GM19351 (cell line): ENCODE results near the gene CREM.

Experiments used
- ATAC-seq: cut with Tn5 transposase; IDR thresholded peaks from one replicate; pipeline ENCODE4 v1.9.1; 2021; ENCODE audit warnings: mild to moderate bottlenecking, moderate library complexity; ENCODE audit not compliant: unreplicated experiment

CREM gene

DNA sequence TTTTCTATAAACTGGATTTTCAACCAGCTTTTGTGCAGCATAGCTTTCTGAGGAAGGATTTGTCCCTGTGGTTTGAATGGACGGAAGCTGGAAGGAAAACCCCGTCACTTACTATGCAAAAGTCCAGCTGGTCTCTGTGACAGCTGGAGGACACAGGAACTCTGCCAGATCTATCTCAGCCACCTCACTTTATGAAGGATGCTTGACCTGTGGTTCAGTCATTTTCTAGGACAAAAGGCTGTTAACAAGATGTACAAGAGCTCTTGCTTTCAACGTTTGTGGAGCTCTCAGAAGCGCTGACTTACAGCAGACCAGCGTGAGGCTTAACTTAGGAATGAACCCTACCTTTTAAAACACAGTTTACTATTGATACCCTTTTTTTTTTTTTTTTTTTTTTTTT is 90.8 kb downstream of the CREM start:
- ATAC-seq, result no peak

DNA sequence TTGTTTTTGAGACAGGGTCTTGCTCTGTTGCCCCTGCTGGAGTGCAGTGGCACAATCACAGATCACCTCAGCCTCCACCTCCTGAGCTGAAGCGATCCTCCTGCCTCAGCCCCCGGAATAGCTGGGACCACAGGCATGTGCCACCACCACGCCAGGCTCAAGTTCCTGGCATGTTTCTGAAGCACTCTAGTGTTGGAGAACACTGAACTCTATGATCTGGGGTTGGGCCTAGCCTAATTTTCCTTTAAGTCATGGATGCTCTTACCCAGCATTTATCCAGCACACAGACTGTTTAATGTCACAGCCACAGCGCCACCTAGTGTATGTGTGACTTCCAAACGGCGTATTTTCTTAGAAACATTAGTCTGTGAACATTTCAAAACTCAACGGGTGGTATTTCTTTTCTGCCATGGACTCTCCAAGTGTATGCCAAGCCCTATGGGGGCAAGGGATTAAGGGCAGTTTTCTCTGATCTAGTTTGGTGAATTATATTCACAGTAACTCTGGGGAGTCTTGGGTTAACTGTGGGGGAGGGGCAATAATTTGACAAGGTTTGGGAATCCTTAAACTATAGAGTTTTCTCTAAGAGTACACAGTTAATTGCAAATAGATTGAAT is 91.8 kb downstream of the CREM start:
- peak; percentile 43 for ATAC-seq

DNA sequence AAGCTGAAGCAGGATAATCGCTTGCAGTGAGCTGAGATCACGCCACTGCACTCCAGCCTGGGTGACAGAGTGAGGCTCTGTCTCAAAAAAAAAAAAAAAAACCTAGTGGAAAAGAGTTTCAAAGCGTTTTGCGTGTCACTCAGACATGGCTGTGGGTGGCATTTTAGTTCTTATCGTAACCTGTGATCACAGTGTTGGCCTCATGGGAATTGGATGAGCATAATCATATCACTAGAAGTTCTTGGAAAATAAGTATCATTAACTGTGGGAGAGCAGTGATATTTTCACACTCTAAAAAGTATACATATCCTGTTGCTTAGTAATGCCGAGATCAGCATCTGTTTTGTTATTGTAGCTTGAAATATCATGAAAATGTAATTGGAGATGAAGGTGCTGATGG is 92.6 kb downstream of the CREM start:
- ATAC-seq, result no peak

DNA sequence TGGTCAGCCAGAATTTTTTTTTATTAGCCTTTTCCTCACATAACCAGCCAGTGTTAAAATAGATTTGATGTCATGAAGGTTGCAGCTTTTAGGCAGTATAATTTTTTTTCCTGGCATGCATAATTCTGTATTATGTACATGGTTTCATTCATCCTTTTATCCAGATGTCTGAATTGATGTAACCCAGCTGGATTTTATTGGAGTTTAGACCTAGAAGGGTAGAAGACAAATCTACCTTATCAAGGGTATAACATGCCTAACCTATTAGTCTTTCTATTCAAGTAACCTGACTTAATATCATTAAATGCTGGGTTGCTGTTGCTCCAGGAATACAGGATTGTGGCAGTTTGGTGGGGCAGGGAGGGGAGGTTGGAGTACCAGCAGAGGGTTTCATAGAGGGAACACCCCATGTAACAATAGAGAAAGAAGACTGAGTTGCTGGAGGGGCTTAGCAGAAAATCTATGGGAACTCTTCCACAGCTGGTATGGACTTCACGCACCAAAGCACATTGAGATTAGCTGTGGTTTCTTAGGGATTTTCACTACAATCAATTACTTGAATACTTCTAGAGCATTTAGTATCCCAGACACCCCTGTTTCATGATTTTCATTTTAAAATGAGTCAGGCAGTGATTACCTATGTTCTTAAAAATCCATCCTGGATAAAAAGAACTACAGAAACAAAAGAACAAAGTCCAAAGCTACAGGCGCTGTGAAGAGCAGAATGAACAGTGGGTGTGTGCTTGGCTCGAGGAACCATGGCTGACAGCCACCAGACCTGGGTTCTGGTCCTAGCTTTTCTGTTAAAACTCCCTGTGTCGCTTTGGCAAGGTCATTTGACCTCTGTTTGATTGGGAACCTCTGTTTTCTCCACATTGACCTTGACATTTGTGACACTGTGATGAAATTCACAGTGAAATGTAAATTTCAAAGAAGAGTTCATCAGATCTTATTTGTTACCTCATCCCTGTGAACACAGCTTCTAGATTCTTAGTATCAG is 93.5 kb downstream of the CREM start:
- ATAC-seq, result peak; percentile 18

DNA sequence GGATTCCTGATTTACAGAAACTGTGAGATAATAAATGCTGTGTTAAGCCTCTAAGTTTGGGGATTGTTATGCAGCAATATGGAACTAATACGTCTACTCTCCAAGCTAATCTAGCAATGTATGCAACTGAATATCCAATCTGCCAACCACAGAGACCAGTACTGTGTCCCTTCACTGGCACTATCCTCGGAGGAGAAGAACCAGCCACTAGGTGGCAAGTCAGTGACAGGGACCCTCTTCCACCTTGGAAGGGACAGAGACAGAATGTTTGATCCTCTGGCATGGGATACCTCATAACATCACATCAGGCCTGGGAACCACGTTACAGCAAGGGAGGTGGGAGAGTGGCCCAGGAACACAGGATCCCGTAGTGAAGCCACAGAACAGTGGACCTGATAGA is 96.4 kb downstream of the CREM start:
- no peak for ATAC-seq

DNA sequence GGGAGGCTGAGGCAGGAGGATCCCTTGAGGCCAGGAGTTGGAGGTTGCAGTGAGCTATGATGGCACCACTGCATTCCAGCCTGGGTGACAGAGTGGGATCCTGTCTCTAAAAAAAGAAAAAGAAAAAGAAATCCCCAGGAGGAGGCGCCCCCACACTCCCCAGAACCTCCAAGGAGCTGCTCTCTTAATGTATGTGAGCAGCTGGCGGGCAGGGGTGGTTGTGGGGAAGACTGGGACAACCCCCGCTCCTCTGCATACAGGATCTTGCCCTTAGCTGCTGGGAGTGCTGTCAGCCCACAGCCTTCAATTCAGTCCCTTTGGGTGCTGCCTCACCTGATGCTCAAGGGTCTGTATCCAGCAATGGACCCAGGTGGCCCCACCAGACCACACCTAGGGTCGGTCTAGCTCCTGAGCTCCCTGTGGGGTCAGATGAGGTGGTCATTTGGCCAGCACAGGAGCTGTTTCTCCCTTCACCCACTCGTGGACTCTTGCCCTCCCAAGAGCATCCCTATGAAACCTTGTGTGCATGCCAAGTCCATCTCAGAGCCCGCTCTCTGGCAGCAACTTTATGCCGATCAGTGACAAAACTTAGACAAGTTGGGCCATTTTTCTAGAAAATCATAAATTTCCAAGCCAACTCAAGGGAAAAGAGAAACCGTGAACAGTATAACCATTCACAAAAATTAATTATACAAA is 97.5 kb downstream of the CREM start:
- ATAC-seq, result no peak

DNA sequence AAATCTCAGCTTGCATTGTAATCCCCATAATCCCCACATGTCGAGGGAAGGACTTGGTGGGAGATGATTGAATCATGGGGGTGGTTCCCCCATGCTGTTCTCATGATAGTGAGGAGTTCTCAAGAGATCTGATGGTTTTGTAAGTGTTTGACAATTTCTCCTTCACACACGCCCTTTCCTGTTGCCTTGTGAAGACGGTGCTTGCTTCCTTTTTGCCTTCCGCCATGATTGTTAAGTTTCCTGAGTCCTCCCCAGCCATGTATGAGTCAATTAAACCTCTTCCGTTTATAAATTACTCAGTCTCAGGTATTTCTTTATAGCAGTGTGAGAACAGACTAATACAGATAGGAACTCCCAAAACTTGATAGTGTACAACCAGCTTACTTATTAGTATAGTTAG is 98.6 kb downstream of the CREM start:
- ATAC-seq, result no peak

DNA sequence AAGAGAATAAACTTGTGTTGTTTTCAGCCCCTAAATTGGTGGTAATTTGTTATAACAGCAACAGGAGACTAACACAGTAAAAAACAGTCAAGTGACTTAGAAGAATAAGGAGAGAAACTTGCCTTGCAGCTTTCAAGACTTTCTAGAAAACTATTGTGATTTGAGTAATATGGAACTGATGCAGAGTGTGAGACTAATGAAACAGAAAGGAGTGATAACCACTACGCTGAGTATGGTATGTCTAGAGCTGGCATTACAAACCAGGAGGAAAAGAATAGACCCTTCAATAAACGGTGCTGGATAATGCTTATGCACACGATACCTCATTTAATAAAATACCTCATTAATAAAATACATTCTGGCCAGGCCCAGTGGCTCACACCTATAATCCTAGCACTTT is 99.9 kb downstream of the CREM start:
- peak; percentile 56 for ATAC-seq

DNA sequence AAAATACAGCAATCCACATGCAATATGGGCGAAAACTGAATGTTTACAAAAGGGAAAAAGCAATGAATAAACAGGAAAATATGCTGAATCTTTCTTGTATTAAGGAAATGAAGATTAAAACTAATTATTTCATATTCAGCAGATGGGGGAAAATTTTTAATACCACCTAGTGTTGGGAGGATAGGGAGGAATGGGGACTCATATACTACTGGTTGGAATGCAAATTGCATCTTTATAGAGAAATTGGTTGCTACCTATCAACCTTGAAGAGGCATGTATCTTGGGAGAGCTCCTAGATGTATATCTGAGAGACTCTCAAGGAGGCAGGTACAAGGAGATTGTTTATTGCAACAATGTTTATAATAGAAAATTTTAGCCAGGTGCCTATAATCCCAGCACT is 101.4 kb downstream of the CREM start:
- ATAC-seq, result no peak

DNA sequence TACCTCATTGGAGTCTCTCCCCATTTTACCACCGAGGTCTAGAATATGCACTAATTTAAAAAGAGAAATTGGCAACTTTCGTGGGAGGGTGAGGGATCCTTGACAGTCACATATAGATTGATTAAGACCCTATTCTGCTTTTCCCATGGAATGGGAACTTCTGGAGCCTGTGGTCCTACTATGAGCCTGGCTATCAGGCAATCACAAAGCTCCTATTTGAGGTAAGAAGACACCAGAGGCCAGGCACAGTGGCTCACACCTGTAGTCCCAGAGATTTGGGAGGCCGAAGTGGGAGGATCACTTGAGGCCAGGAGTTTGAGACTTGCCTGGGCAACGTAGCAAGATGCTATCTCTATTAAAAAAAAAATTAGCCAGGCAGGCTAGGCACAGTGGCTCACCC is 105.0 kb downstream of the CREM start:
- no peak for ATAC-seq

DNA sequence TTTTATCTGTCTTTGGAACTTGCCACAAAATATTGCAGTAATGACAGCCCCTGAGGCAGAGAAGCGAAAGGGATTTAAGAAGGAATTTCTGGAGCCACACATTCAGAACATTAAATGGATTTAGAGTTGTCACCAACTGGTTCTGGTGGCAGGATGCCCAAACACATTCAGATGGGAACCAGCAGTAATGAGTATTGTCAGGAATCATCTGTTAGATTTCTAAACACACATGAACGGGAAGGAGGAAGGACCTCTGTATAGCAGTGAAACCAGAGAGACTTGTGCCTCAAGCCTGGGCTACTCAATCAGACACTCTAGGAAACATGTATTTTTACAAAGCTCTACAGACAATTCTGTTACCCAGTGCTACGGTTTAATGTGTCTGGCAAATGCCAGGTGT is 105.9 kb downstream of the CREM start:
- ATAC-seq, result no peak

DNA sequence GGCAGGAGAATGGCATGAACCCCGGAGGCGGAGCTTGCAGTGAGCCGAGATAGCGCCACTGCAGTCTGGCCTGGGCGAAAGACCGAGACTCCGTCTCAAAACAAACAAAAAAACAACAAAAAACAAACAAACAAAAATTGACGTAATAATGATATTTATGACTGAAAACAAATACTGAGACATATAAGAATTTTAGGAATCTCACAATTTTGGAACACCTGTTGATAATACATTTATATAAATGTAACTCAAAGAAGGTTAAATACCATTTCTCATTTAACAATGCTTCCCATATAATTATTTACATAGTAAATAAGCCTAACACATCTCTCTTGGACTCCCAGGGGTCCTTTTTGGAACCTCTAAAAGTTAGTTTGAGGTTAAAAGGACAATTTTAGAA is 107.4 kb downstream of the CREM start:
- ATAC-seq, result no peak

DNA sequence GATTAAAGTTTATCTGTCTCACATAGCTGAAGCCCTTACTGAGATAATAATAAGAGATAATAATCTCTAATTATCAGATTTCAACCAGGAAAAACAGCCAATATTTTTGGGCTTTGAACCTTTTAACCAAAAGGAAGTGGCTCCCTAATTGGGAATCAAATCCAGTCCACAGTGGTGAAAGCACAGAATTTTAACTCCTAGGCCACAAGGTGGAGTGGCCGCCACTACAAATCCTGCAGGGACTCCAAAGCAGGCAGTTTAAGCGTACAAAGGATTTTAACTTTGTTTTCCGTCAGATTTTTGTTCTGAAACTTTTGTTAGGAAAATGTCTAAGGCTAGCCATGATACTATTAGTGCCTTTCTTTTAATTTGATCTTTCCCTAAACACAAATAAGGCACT is 110.1 kb downstream of the CREM start:
- no peak for ATAC-seq

DNA sequence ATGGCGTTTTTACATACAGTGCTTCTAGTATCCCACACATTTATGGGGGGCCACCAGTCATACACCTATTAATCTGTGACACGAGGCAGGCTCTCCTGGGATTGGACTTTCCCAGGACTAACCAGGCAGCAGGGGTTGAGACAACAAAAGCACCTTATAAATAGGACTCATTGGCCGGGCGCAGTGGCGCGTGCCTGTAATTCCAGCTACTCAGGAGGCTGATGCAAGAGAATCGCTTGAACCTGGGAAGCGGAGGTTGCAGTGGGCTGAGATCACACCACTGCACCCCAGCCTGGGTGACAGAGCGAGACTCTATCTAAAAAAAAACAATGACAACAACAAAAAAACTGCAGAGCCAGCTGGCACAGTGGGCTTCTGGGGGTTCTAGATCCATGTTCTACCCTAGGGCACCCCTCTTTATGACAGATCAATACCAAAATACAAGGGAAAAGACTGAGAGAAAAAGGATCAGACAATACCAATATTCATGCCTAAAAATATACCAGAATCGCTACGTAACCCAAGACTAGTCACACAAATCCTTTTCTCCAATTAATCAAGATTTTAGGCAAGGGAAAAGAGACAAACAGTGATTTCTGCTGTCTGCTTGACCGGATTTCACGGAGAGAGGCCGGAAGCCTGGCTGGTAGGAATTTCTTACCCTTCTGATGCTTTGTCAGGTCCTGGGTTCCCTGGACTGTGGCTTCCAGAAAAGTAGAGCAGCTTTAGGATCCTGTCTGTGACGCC is 111.3 kb downstream of the CREM start:
- no peak for ATAC-seq

DNA sequence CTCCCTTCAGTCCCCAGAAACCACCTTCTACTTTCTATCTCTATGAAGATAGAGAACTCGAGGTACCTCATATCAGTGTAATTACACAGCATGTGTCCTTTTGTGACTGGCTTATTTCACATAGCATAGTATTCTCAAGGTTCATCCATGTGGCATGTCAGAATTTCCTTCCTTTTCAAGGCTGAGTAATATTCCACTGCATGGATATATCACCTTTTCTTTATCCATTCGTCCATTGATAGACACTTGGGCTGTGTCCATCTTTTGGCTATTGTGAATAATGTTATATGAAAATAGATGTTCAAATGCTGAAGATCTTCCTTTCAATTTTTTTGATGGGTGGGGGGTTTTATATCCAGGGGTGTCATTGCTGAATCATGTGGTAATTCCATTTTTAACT is 117.9 kb downstream of the CREM start:
- no peak for ATAC-seq

DNA sequence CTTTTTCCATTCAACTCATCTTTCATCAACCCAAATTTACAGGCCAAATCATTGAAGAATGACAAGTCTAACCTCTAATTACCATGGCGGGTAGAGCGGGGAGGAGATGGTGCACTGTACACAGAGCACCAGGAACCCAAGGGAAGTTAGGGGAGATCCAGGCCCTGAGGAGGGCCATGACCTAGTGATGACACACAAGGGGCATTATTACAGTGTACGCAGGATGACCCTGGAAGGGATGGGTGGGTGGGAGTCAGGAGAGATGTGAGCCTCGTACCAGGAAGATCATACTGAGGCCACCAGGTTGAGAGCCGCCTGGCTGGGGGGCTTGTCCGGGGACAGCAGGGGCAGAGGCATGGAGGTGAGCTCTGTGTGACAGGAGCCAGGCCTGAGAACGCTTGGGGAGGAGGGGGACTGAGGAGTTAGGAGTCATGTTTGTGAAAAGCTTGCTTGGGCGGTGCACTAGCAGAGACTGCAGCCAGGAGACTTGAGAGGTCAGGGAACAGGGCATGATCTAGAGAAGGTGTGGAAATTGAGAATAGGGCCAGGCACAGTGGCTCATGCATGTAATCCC is 120.2 kb downstream of the CREM start:
- no peak for ATAC-seq

DNA sequence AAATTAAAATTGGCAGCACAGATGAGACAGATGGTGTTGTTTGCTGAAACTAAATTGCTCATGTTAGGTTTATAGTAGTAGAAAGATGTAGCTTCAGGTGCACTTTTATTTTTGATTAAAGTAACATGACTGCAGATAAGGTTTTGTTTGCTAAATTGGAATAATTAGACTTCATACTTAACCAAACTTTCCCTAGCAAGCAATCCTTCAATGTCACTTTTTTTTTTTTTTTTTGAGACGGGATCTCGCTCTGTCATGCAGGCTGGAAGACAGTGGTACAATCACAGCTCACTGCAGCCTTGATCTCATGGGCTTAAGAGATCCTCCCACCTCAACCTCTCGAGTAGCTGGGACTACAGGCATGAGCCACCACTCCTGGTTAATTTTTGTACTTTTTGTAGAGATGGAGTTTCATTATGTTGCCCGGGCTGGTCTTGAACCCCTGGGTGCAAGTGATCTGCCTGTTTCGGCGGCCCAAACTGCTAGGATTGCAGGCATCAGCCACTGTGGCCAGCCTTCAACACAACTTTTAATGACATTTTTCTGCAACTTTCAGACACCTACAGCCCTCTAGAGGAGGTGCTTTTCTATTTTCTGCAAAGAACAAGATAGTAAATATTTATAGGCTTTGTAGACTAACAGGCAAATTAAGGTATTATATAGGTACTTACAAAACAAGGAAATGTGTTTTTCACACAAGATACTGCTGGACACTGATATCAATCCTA is 124.9 kb downstream of the CREM start:
- ATAC-seq, result no peak

DNA sequence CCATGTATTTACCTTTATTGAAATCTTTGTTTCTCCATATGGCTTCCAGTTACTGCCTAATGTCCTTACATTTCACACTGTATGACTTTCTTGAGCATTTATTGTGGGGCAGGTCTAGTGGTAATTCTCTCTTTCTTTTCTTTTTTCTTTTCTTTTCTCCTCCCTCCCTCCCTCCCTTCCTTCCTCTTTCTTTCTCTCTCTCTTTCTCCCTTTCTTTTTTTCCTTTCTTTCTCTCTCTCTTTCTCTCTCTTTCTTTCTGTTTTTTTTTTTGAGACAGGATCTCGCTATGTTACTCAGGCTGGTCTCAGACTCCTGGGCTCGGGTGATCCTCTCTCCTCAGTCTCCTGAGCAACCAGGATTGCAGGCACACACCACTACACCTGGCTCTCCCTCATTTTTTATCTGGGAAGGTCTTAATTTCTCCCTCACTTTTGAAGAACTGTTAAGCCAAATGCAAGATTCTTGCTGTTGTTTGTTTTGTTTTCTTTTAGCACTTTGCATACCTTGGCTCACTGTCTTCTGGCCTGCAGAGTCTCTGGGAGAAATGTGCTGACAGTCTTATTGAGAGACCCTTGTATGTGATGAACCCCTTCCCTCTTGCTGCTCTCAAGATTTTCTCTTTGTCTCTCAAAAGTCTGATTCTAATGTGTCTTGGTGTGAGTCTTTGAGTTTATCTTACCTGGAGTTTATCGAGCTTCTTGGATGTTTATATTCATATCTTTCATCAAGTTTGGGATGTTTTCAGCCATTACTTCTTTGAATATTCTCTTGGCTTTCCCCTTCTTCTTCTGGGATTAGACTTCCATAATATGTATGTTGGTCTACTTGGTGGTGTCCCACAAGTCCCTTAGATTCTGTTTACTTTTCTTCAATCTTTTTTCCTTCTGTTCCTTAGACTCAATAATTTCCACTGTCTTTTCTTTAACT is 130.7 kb downstream of the CREM start:
- no peak for ATAC-seq

DNA sequence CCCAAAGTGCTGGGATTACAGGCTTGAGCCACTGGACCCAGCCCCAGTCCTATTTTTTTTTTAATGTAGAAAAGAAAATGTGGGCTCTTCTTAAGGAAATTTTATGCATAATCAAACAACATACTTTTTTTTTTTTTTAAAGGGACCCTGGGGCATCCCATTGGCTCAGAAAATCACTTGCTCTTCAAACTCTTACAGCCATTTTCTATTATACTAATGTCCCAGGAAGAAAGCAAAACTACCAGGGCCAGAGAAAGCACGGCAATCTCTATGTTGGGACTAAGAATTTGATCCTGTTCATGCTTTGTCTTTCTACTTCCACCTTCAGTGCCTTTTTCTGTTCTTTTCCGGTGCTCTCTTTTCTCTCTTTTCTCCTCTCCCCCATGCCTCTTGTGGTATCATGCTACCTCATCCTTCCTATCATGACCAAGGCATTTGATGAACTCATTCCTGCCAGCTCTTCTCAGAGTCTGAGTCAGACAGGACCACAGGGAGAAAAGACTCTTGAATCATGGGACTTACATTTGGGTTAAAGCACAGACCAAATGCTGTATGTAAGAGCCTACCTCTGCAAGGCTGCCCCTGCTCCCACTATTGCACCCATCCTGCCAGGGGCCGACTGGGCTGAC is 133.2 kb downstream of the CREM start:
- no peak for ATAC-seq
